ENCODE results near the gene PIAS1. TPM values are rescaled to one million over a fixed set of nuclear protein-coding genes. Genes with fewer than 3 reads are reported as not detected.

PIAS1 gene
- polyA plus RNA-seq, 2 of the 4 experiments (the other 2 are of a cell fraction) = 23.2 to 49.5 TPM

DNA sequence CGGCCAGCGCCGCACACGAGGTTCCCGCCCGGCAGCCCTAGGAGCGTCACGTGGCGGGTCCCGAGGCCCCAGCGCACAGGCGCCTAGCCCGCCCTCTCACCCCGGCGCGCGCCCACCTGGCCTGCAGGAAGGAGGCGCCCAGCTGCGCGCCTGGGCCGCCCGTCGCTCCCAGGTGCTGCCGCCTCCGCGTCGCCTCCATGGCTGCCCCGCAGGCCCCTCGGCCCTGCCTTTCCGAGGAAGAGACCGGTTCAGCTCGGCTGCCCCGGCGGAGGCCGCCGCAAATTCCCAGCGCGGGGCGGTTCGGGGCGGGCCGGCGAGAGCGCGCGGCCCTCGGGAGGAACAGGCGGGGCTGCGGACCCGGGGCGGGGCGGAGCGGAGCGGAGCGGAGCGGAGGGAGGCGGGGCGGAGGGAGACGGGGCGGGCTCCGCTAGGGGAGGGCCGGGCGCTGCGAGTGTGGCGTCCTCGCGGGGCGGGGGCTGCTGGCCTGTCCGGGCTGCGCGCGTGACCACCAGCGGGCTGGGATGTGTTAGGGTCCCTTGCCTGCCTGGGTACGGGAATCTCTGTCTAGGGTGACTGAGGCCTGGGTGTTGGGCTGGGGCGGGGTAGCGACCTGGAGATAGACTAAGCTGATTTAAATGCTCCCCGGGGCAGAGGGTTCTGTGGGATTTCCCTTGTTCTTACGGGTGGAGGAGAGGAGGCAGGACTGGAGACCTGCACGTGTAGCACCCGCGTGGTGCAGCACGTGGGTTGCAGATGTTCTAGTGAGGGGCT is 175.5 kb downstream of the PIAS1 start, which contains the start of gene CLN6:
Gene CLN6, minus strand, starts transcription at position 343 of the 771 bp plus-strand sequence. Its CDS starts 144 bp downstream, at position 199.
- H3K4me2 ChIP-seq = peak within 1 kb of the TSS; percentile 80
- peak; percentile 91 for ATAC-seq
- peak within 1 kb of the TSS; percentile 67 for H3K4me3 ChIP-seq
- ChIA-PET POLR2A (interaction anchor here (0.6 to 2.7 kb wide), 3 partner anchors 10 to 581 kb away, joined by 5 to 12 read pairs (median 6); partner anchors contain the start of gene FEM1B), CTCF (interaction anchor here (0.6 to 2.1 kb wide), 6 partner anchors 19 to 695 kb away, joined by 3 to 8 read pairs (median 4); no protein-coding TSS in a partner anchor)
- no peak for FAIRE-seq
- peaks cover 25% of the 10 kb centered on the region for H3K4me1 ChIP-seq
- no peaks in the 10 kb centered on the region for H3K9me3 ChIP-seq
- DNase-seq (ENCODE audit: low read depth in 1 of 2, low spot score in 1 of 2) = peak; percentile 83 to 88
- peak within 1 kb of the TSS; percentile 94 to 96 for H3K27ac ChIP-seq
- WGBS (ENCODE audit: missing lambda C conversion rate) = 0% methylated on average over 9 of the region's 82 CpGs
- TF ChIP-seq RARB (CRISPR knock-in tag; IDR thresholded peaks at IDR 0.05) = no peak
- no peak for TF ChIP-seq POLR2AphosphoS2 (conservative IDR thresholded peaks at IDR 0.05; ENCODE audit: low read length)
- TF ChIP-seq KDM5A (IDR thresholded peaks at IDR 0.05) = no peak
- no peak for TF ChIP-seq RAD21 (conservative IDR thresholded peaks at IDR 0.05 in 1 of 2, IDR thresholded peaks at IDR 0.05 in 1 of 2)
- no peak for TF ChIP-seq MAFK (IDR thresholded peaks at IDR 0.05; ENCODE audit: partially characterized antibody)
- TF ChIP-seq FOSL2 (IDR thresholded peaks at IDR 0.05) = no peak
- TF ChIP-seq FOSL2 (CRISPR knock-in tag; IDR thresholded peaks at IDR 0.05) = peak; percentile 17; the same call in 1 of the 2 replicates
- no peak for TF ChIP-seq SREBF2 (IDR thresholded peaks at IDR 0.05)
- TF ChIP-seq ESRRA (IDR thresholded peaks at IDR 0.05; ENCODE audit: borderline replicate concordance, low read length) = no peak
- TF ChIP-seq FOXS1 (CRISPR knock-in tag; IDR thresholded peaks at IDR 0.05) = no peak
- TF ChIP-seq HEYL (CRISPR knock-in tag; IDR thresholded peaks at IDR 0.05) = no peak
- TF ChIP-seq MAX (IDR thresholded peaks at IDR 0.05) = peak; percentile 98
- TF ChIP-seq RFX5 (IDR thresholded peaks at IDR 0.05) = no peak
- TF ChIP-seq ZSCAN20 (CRISPR knock-in tag; IDR thresholded peaks at IDR 0.05) = no peak
- TF ChIP-seq FOSB (CRISPR knock-in tag; IDR thresholded peaks at IDR 0.05) = no peak
- TF ChIP-seq, protein P1, sequence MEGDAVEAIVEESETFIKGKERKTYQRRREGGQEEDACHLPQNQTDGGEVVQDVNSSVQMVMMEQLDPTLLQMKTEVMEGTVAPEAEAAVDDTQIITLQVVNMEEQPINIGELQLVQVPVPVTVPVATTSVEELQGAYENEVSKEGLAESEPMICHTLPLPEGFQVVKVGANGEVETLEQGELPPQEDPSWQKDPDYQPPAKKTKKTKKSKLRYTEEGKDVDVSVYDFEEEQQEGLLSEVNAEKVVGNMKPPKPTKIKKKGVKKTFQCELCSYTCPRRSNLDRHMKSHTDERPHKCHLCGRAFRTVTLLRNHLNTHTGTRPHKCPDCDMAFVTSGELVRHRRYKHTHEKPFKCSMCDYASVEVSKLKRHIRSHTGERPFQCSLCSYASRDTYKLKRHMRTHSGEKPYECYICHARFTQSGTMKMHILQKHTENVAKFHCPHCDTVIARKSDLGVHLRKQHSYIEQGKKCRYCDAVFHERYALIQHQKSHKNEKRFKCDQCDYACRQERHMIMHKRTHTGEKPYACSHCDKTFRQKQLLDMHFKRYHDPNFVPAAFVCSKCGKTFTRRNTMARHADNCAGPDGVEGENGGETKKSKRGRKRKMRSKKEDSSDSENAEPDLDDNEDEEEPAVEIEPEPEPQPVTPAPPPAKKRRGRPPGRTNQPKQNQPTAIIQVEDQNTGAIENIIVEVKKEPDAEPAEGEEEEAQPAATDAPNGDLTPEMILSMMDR (IDR thresholded peaks at IDR 0.05) = no peak
- TF ChIP-seq CBX2 (IDR thresholded peaks at IDR 0.05; ENCODE audit: borderline replicate concordance, low read depth) = no peak
- no peak for TF ChIP-seq RNF2 (IDR thresholded peaks at IDR 0.05; ENCODE audit: borderline replicate concordance, low read depth)
- TF ChIP-seq TP53 (CRISPR knock-in tag; IDR thresholded peaks at IDR 0.05) = 0 out of 2 replicates have a peak, but pooled peaks have one; percentile 38
- TF ChIP-seq POLR2A (IDR thresholded peaks at IDR 0.05; ENCODE audit: low read length) = peak; percentile 60
- TF ChIP-seq RCOR1 (IDR thresholded peaks at IDR 0.05; ENCODE audit: low read depth, low read length) = no peak
- peak; percentile 72 to 96; a peak in 4 of 5 replicates for TF ChIP-seq JUN (IDR thresholded peaks at IDR 0.05)
- TF ChIP-seq CEBPB (IDR thresholded peaks at IDR 0.05) = no peak
- TF ChIP-seq NPAS2 (CRISPR knock-in tag; IDR thresholded peaks at IDR 0.05; ENCODE audit: borderline replicate concordance) = peak; percentile 92
- TF ChIP-seq ZNF302 (CRISPR knock-in tag; IDR thresholded peaks at IDR 0.05) = no peak
- no peak for TF ChIP-seq CBX8 (IDR thresholded peaks at IDR 0.05)
- TF ChIP-seq EP300 (IDR thresholded peaks at IDR 0.05) = no peak
- TF ChIP-seq EHMT2 (IDR thresholded peaks at IDR 0.05; ENCODE audit: low read depth) = no peak
- TF ChIP-seq NFE2L2 (conservative IDR thresholded peaks at IDR 0.05; ENCODE audit: low read length) = no peak
- TF ChIP-seq BHLHE40 (IDR thresholded peaks at IDR 0.05; ENCODE audit: low read depth, low read length) = 0 out of 2 replicates have a peak, but pooled peaks have one; percentile 31
- no peak for TF ChIP-seq ATOH8 (CRISPR knock-in tag; IDR thresholded peaks at IDR 0.05; ENCODE audit: low read depth)
- TF ChIP-seq ELK1 (IDR thresholded peaks at IDR 0.05; ENCODE audit: low read depth, low read length) = no peak
- TF ChIP-seq GATA3 (IDR thresholded peaks at IDR 0.05; ENCODE audit: borderline replicate concordance) = no peak; the same call in 1 of the 2 replicates
- TF ChIP-seq, protein P2, sequence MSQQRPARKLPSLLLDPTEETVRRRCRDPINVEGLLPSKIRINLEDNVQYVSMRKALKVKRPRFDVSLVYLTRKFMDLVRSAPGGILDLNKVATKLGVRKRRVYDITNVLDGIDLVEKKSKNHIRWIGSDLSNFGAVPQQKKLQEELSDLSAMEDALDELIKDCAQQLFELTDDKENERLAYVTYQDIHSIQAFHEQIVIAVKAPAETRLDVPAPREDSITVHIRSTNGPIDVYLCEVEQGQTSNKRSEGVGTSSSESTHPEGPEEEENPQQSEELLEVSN (IDR thresholded peaks at IDR 0.05; ENCODE audit: borderline replicate concordance, low read depth) = peak; percentile 99
- 0 out of 2 replicates have a peak, but pooled peaks have one; percentile 54 for TF ChIP-seq TFCP2L1 (CRISPR knock-in tag; IDR thresholded peaks at IDR 0.05)
- no peak for TF ChIP-seq HOXA7 (CRISPR knock-in tag; IDR thresholded peaks at IDR 0.05)
- no peak for TF ChIP-seq HOXB5 (CRISPR knock-in tag; IDR thresholded peaks at IDR 0.05)
